Astrocyte (in vitro differentiated cells and primary cell): ENCODE measurements around the gene MBNL1. TPM values are rescaled to one million over a fixed set of nuclear protein-coding genes. Genes with fewer than 3 reads are reported as not detected.

Source experiments
- DNase-seq: peaks from one replicate; pipeline ENCODE4 v3.0.0-alpha.2; 2010; ENCODE audit warnings: low read depth
- FAIRE-seq: peaks from 2 replicates; lab custom pipeline; 2011; peaks lifted over from hg19 to GRCh38; lab: Jason Lieb, UNC
- H2AFZ ChIP-seq: 2 replicates; pipeline ENCODE4 v1.6.0; 2012; ENCODE audit warnings: low read depth, low read length, inconsistent platforms
- H3K27ac ChIP-seq: 2 replicates; pipeline ENCODE4 v1.5.1; 2011; ENCODE audit warnings: low read depth, low read length, inconsistent platforms
- H3K27me3 ChIP-seq: 2 replicates; pipeline ENCODE4 v1.6.0; 2011; ENCODE audit warnings: low read length, inconsistent platforms; ENCODE audit not compliant: insufficient read depth
- H3K36me3 ChIP-seq: 2 replicates; pipeline ENCODE4 v1.5.1; 2011; ENCODE audit warnings: low read length, inconsistent platforms; ENCODE audit not compliant: insufficient read depth
- H3K4me1 ChIP-seq: 2 replicates; pipeline ENCODE4 v1.5.1; 2011; ENCODE audit warnings: low read length, inconsistent platforms; ENCODE audit not compliant: insufficient read depth
- H3K4me2 ChIP-seq: 2 replicates; pipeline ENCODE4 v1.6.0; 2012; ENCODE audit warnings: low read length, inconsistent platforms
- H3K4me3 ChIP-seq: 2 replicates; pipeline ENCODE4 v1.5.1; 2011; ENCODE audit warnings: low read depth, mild to moderate bottlenecking, low read length, inconsistent platforms; ENCODE audit not compliant: insufficient read depth
- H3K79me2 ChIP-seq: 2 replicates; pipeline ENCODE4 v1.6.0; 2012; ENCODE audit warnings: mild to moderate bottlenecking, low read length, inconsistent platforms; ENCODE audit not compliant: insufficient read depth
- H3K9ac ChIP-seq: 2 replicates; pipeline ENCODE4 v1.6.0; 2012; ENCODE audit warnings: mild to moderate bottlenecking, low read length, inconsistent platforms
- H3K9me3 ChIP-seq: 2 replicates; pipeline ENCODE4 v1.5.1; 2012; ENCODE audit warnings: low read depth, mild to moderate bottlenecking, low read length, inconsistent platforms; ENCODE audit not compliant: insufficient read depth
- H4K20me1 ChIP-seq: 2 replicates; pipeline ENCODE4 v1.6.0; 2012; ENCODE audit warnings: low read length, inconsistent platforms; ENCODE audit not compliant: insufficient read depth
- H3K27ac Mint-ChIP-seq: one replicate; pipeline ENCODE4 v1.8.0; 2021; ENCODE audit warnings: mild to moderate bottlenecking, mixed read lengths; ENCODE audit not compliant: unreplicated experiment
- H3K27me3 Mint-ChIP-seq: one replicate; pipeline ENCODE4 v1.8.0; 2021; ENCODE audit warnings: low read depth, mixed read lengths; ENCODE audit not compliant: unreplicated experiment
- H3K36me3 Mint-ChIP-seq: one replicate; pipeline ENCODE4 v1.8.0; 2021; ENCODE audit warnings: low read depth, mixed read lengths; ENCODE audit not compliant: unreplicated experiment
- H3K4me1 Mint-ChIP-seq: one replicate; pipeline ENCODE4 v1.8.0; 2021; ENCODE audit warnings: low read depth, mixed read lengths; ENCODE audit not compliant: unreplicated experiment
- H3K4me3 Mint-ChIP-seq: one replicate; pipeline ENCODE4 v1.8.0; 2021; ENCODE audit warnings: mild to moderate bottlenecking, moderate library complexity, mixed read lengths; ENCODE audit not compliant: unreplicated experiment
- H3K9me3 Mint-ChIP-seq: one replicate; pipeline ENCODE4 v1.8.0; 2021; ENCODE audit warnings: mild to moderate bottlenecking, mixed read lengths; ENCODE audit not compliant: unreplicated experiment
- CTCF ChIP-seq: IDR thresholded peaks from 2 replicates; pipeline ENCODE4 v1.5.1; 2011; ENCODE audit warnings: low read depth, mild to moderate bottlenecking, inconsistent platforms, low read length, moderate library complexity; ENCODE audit not compliant: insufficient read depth
- EZH2 ChIP-seq: IDR thresholded peaks from 2 replicates; pipeline ENCODE4 v1.6.1; 2012; ENCODE audit warnings: mild to moderate bottlenecking, low read length, inconsistent platforms; ENCODE audit not compliant: insufficient read depth
- total RNA-seq: library from RNA; stranded (reverse); gene quantifications from 2 replicates; pipeline ENCODE4 v1.2.1, GENCODE V29; 2021

MBNL1 gene
- total RNA-seq, 1 donor from 2014 or later: 93.1 TPM

GRCh38 chr3:152353578-152353977 lies 84.8 kb downstream of the MBNL1 start:
- Histone ChIP-seq H3K79me2 (peaks cover 100% of the 10 kb centered on the region), H3K36me3 (peaks cover 7% of the 10 kb centered on the region), H3K4me1 (peaks cover 25% of the 10 kb centered on the region), H3K9me3 (no peaks in the 10 kb centered on the region), H3K4me3 (no peak overlapping the region), H3K9ac (no peak overlapping the region), H3K4me2 (no peak overlapping the region), H3K27ac (no peak overlapping the region), H2AFZ (no peak overlapping the region), H3K27me3 (no peaks in the 10 kb centered on the region), H4K20me1 (peaks cover 81% of the 10 kb centered on the region)
- H3K27ac Mint-ChIP-seq: no peak overlapping the region
- DNase-seq (no peak), FAIRE-seq (no peak)
- H3K9me3 Mint-ChIP-seq: no peaks in the 10 kb centered on the region
- H3K4me3 Mint-ChIP-seq: no peak overlapping the region
- TF ChIP-seq EZH2 (no peak), CTCF (no peak)
- peaks cover 26% of the 10 kb centered on the region for H3K4me1 Mint-ChIP-seq
- no peaks in the 10 kb centered on the region for H3K27me3 Mint-ChIP-seq
- no peaks in the 10 kb centered on the region for H3K36me3 Mint-ChIP-seq

GRCh38 chr3:152355744-152356665 lies 87.3 kb downstream of the MBNL1 start:
- H3K4me2 ChIP-seq: no peak overlapping the region
- Mint-ChIP-seq H3K27me3 (no peaks in the 10 kb centered on the region), H3K36me3 (no peaks in the 10 kb centered on the region), H3K9me3 (no peaks in the 10 kb centered on the region), H3K27ac (no peak overlapping the region), H3K4me1 (peaks cover 35% of the 10 kb centered on the region), H3K4me3 (no peak overlapping the region)
- H3K36me3 ChIP-seq: peaks cover 7% of the 10 kb centered on the region
- TF ChIP-seq CTCF (no peak), EZH2 (no peak)
- DNase-seq (no peak), FAIRE-seq (no peak)
- H3K79me2 ChIP-seq: peaks cover 99% of the 10 kb centered on the region
- no peak overlapping the region for H3K9ac ChIP-seq
- H3K27me3 ChIP-seq: no peaks in the 10 kb centered on the region
- peaks cover 78% of the 10 kb centered on the region for H4K20me1 ChIP-seq
- H3K4me3 ChIP-seq: no peak overlapping the region
- no peaks in the 10 kb centered on the region for H3K9me3 ChIP-seq
- H3K4me1 ChIP-seq: peaks cover 7% of the 10 kb centered on the region
- no peak overlapping the region for H3K27ac ChIP-seq
- no peak overlapping the region for H2AFZ ChIP-seq

GRCh38 chr3:152356870-152357276 lies 88.1 kb downstream of the MBNL1 start:
- no peak for FAIRE-seq
- Histone ChIP-seq H2AFZ (no peak overlapping the region), H3K9me3 (no peaks in the 10 kb centered on the region), H3K36me3 (peaks cover 7% of the 10 kb centered on the region), H3K27ac (no peak overlapping the region), H3K9ac (no peak overlapping the region), H3K4me3 (no peak overlapping the region), H3K27me3 (no peaks in the 10 kb centered on the region), H3K79me2 (peaks cover 99% of the 10 kb centered on the region), H4K20me1 (peaks cover 80% of the 10 kb centered on the region), H3K4me2 (no peak overlapping the region), H3K4me1 (peaks cover 7% of the 10 kb centered on the region)
- Mint-ChIP-seq H3K4me1 (peaks cover 37% of the 10 kb centered on the region), H3K27ac (no peak overlapping the region), H3K27me3 (no peaks in the 10 kb centered on the region), H3K9me3 (no peaks in the 10 kb centered on the region), H3K36me3 (no peaks in the 10 kb centered on the region), H3K4me3 (no peak overlapping the region)
- TF ChIP-seq EZH2 (no peak), CTCF (no peak)
- no peak for DNase-seq
